Prostate gland (tissue), 2 donors: ENCODE measurements around the gene DNAH12.
A peak's percentile ranks its signal among the peaks of the same experiment; 100 is the strongest.

Experiments used
- POLR2A ChIP-seq: fragments of 450-650 bp; IDR thresholded peaks from one replicate; pipeline ENCODE4 v1.6.1; 2016; ENCODE audit warnings: antibody characterized with exemption, mild to moderate bottlenecking
- TF ChIP-seq, protein P1 (sequence below), 4 experiments: fragments of 200-600 bp in 2 of 4; fragments of 450-650 bp in 2 of 4; sonication (generic) in 2 of 4; IDR thresholded peaks; 1 replicate in 3 of 4; 2 replicates in 1 of 4; pipeline ENCODE4 v1.5.1; 2016 to 2019; ENCODE audit warnings: antibody characterized with exemption in 4 of 4, mild to moderate bottlenecking in 2 of 4, moderate library complexity in 2 of 4

DNA sequence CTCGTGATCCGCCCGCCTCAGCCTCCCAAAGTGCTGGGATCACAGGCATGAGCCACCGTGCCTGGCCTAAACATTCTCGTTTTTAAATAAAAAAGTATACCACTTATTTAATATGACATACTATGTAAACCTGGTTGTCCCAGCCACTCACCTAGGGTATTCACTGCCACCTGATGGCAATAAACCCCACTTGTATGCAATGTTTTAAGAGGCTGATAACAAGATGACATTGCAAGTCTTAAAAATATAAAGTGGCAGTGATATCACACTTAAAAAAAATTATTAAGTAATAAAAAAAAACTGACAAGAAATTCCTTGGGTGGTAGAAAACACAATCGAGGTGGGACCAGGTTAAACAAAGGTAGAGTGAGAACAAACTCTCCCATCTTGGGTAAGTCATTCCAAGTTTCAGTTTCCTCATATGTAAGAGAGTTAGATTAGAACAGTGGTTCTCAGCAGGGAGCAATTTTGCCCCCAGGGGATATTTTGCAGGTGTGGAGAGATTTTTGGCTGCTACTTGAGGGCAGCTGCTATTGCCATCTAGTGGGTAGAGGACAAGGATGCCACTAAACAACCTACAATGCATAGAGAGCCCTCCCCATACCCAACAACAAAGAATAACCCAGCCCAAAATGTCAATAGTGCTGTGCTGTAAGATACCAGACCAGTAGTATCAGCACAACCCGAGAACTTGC lies 38.5 kb upstream of the DNAH12 start:
- TF ChIP-seq POLR2A: no peak
- TF ChIP-seq, protein P1, sequence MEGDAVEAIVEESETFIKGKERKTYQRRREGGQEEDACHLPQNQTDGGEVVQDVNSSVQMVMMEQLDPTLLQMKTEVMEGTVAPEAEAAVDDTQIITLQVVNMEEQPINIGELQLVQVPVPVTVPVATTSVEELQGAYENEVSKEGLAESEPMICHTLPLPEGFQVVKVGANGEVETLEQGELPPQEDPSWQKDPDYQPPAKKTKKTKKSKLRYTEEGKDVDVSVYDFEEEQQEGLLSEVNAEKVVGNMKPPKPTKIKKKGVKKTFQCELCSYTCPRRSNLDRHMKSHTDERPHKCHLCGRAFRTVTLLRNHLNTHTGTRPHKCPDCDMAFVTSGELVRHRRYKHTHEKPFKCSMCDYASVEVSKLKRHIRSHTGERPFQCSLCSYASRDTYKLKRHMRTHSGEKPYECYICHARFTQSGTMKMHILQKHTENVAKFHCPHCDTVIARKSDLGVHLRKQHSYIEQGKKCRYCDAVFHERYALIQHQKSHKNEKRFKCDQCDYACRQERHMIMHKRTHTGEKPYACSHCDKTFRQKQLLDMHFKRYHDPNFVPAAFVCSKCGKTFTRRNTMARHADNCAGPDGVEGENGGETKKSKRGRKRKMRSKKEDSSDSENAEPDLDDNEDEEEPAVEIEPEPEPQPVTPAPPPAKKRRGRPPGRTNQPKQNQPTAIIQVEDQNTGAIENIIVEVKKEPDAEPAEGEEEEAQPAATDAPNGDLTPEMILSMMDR (IDR thresholded peaks at IDR 0.05): peak in 1 of 4 experiments; percentile 25
